ENCODE results near the gene FDXACB1. TPM values are rescaled to one million over a fixed set of nuclear protein-coding genes. Genes with fewer than 3 reads are reported as not detected.

The FDXACB1 gene
- total and polyA plus RNA-seq, 2 donors (not counting 3 experiments of a cell fraction or from before 2014, with no cell fraction given) = 1.1 to 1.4 TPM

GRCh38 chr11:111841370-111842053 is 37.5 kb downstream of the FDXACB1 start:
- H3K79me2 ChIP-seq (ENCODE audit: control insufficient read depth, insufficient read depth, low read length) = no peaks in the 10 kb centered on the region
- no peak overlapping the region for H2AFZ ChIP-seq (ENCODE audit: low read depth, low read length)
- no peak overlapping the region for H3K4me3 ChIP-seq (replicated peaks in 1 of 3; ENCODE audit: insufficient read depth in 1 of 3, low read depth in 1 of 3, low read length in 3 of 3)
- dilution Hi-C loops (cut with MboI; ENCODE audit: extremely low pct_ligation_motif_present, low sequenced_read_pairs) (no loop called here), intact Hi-C loops (cut with micrococcal nuclease) (loop anchor here (1.0 kb wide), 5 partner anchors 64 to 387 kb away; partner anchors contain the start of gene SIK2)
- H3K27ac ChIP-seq (ENCODE audit: insufficient read depth, low read depth, low read length) = no peak overlapping the region
- H4K20me1 ChIP-seq (replicated peaks; ENCODE audit: control insufficient read depth, extremely low read depth, insufficient read depth, low read length) = no peaks in the 10 kb centered on the region
- H3K9me1 ChIP-seq (replicated peaks; ENCODE audit: control insufficient read depth, extremely low read depth, insufficient read depth, low read length) = no peaks in the 10 kb centered on the region
- ChIA-PET CTCF (interaction anchor here (0.6 to 2.6 kb wide), 32 partner anchors 8 to 387 kb away, joined by 3 to 33 read pairs (median 5); partner anchors contain the start of genes ALG9, PPP2R1B and SIK2), POLR2A (no interaction called here)
- BruUV-seq (replicated peaks) = no TSS peak
- peaks cover 10% of the 10 kb centered on the region for H3K4me1 ChIP-seq (ENCODE audit: control insufficient read depth, extremely low read depth, insufficient read depth, low read length)
- H3K9ac ChIP-seq (replicated peaks; ENCODE audit: extremely low read depth, insufficient read depth, low read length) = no peak overlapping the region
- FAIRE-seq (peak; percentile 74), DNase-seq (ENCODE audit: low read depth, low spot score) (peak; percentile 86)
- no peak overlapping the region for H3K4me2 ChIP-seq (ENCODE audit: insufficient read depth, low read length)
- TF ChIP-seq EZH2 (IDR thresholded peaks at IDR 0.05; ENCODE audit: borderline replicate concordance, low read depth, low read length, severe bottlenecking) (no peak), CTCF (IDR thresholded peaks at IDR 0.05; ENCODE audit: extremely low read depth in 1 of 2, insufficient read depth in 1 of 2, low read depth in 1 of 2, low read length in 2 of 2) (peak; percentile 76 to 84), FOS (IDR thresholded peaks at IDR 0.05; ENCODE audit: borderline replicate concordance, insufficient read depth, low read length) (no peak)
- no peaks in the 10 kb centered on the region for H3K27me3 ChIP-seq (ENCODE audit: control insufficient read depth in 2 of 2, insufficient read depth in 2 of 2, low read length in 2 of 2)
- H3K36me3 ChIP-seq (ENCODE audit: control insufficient read depth in 2 of 2, extremely low read depth in 1 of 2, insufficient read depth in 2 of 2, low read length in 2 of 2) = peaks cover 2 to 4% of the 10 kb centered on the region in 2 experiments
- H3K9me3 ChIP-seq (replicated peaks; ENCODE audit: control insufficient read depth, insufficient read depth, low read length) = no peaks in the 10 kb centered on the region

- intact Hi-C loops (cut with micrococcal nuclease) (no loop called here), dilution Hi-C loops (cut with MboI; ENCODE audit: extremely low pct_ligation_motif_present, low sequenced_read_pairs) (no loop called here)
- ChIA-PET CTCF (interaction anchor here (0.8 to 2.0 kb wide), 4 partner anchors 60 to 236 kb away, joined by 3 to 23 read pairs (median 5); no protein-coding TSS in a partner anchor), POLR2A (no interaction called here)
- no peak for DNase-seq (ENCODE audit: low read depth, low spot score)
- no peak overlapping the region for H3K27ac ChIP-seq (ENCODE audit: insufficient read depth, low read depth, low read length)
- no peak for FAIRE-seq
- H3K4me2 ChIP-seq (ENCODE audit: insufficient read depth, low read length) = no peak overlapping the region
- H3K9me1 ChIP-seq (replicated peaks; ENCODE audit: control insufficient read depth, extremely low read depth, insufficient read depth, low read length) = no peaks in the 10 kb centered on the region
- H3K4me3 ChIP-seq (replicated peaks in 1 of 3; ENCODE audit: insufficient read depth in 1 of 3, low read depth in 1 of 3, low read length in 3 of 3) = no peak overlapping the region
- H4K20me1 ChIP-seq (replicated peaks; ENCODE audit: control insufficient read depth, extremely low read depth, insufficient read depth, low read length) = no peaks in the 10 kb centered on the region
- no peak overlapping the region for H3K9ac ChIP-seq (replicated peaks; ENCODE audit: extremely low read depth, insufficient read depth, low read length)
- TF ChIP-seq EZH2 (IDR thresholded peaks at IDR 0.05; ENCODE audit: borderline replicate concordance, low read depth, low read length, severe bottlenecking) (no peak), JUN (IDR thresholded peaks at IDR 0.05; ENCODE audit: borderline replicate concordance, insufficient read depth, insufficient read length, low read depth) (no peak), FOS (IDR thresholded peaks at IDR 0.05; ENCODE audit: borderline replicate concordance, insufficient read depth, low read length) (no peak), POLR2A (IDR thresholded peaks at IDR 0.05; ENCODE audit: low read depth, low read length) (no peak), CTCF (IDR thresholded peaks at IDR 0.05; ENCODE audit: extremely low read depth in 1 of 2, insufficient read depth in 1 of 2, low read depth in 1 of 2, low read length in 2 of 2) (no peak), POLR2AphosphoS5 (IDR thresholded peaks at IDR 0.05; ENCODE audit: insufficient read depth, low read depth, low read length) (no peak), MAX (IDR thresholded peaks at IDR 0.05; ENCODE audit: insufficient read depth, insufficient read length) (no peak), GATA2 (IDR thresholded peaks at IDR 0.05; ENCODE audit: insufficient read depth, insufficient read length, low read depth, low read length) (no peak), MYC (IDR thresholded peaks at IDR 0.05; ENCODE audit: low read depth, low read length) (no peak)
- no TSS peak for BruUV-seq (replicated peaks)
- no peak overlapping the region for H2AFZ ChIP-seq (ENCODE audit: low read depth, low read length)
- H3K9me3 ChIP-seq (replicated peaks; ENCODE audit: control insufficient read depth, insufficient read depth, low read length) = no peaks in the 10 kb centered on the region
- peaks cover 4 to 8% of the 10 kb centered on the region in 2 experiments for H3K36me3 ChIP-seq (ENCODE audit: control insufficient read depth in 2 of 2, extremely low read depth in 1 of 2, insufficient read depth in 2 of 2, low read length in 2 of 2)
- H3K27me3 ChIP-seq (ENCODE audit: control insufficient read depth in 2 of 2, insufficient read depth in 2 of 2, low read length in 2 of 2) = no peaks in the 10 kb centered on the region
- H3K79me2 ChIP-seq (ENCODE audit: control insufficient read depth, insufficient read depth, low read length) = no peaks in the 10 kb centered on the region
- no peaks in the 10 kb centered on the region for H3K4me1 ChIP-seq (ENCODE audit: control insufficient read depth, extremely low read depth, insufficient read depth, low read length)
These were observed 38.8 kb downstream of the FDXACB1 start for GRCh38 chr11:111840143-111840542.

Data from endothelial cell of umbilical vein (primary cell).